Measurements from ENCODE around the gene PDZK1IP1.

The PDZK1IP1 gene

GRCh38 chr1:47215713-47216112 lies 25.9 kb upstream of the PDZK1IP1 start:
- no peak for TF ChIP-seq GATA3 (IDR thresholded peaks at IDR 0.05; ENCODE audit: low read depth, low read length)
- TF ChIP-seq GATA2 (IDR thresholded peaks at IDR 0.05; ENCODE audit: low read depth, low read length), result no peak

- no peak for TF ChIP-seq GATA3 (IDR thresholded peaks at IDR 0.05; ENCODE audit: low read depth, low read length)
- no peak for TF ChIP-seq GATA2 (IDR thresholded peaks at IDR 0.05; ENCODE audit: low read depth, low read length)
These were observed 24.7 kb upstream of the PDZK1IP1 start for GRCh38 chr1:47214549-47214948.

- no peak for TF ChIP-seq GATA2 (IDR thresholded peaks at IDR 0.05; ENCODE audit: low read depth, low read length)
- TF ChIP-seq GATA3 (IDR thresholded peaks at IDR 0.05; ENCODE audit: low read depth, low read length), result no peak
These were observed 23.6 kb upstream of the PDZK1IP1 start for GRCh38 chr1:47213230-47213963.

- no peak for TF ChIP-seq GATA2 (IDR thresholded peaks at IDR 0.05; ENCODE audit: low read depth, low read length)
- no peak for TF ChIP-seq GATA3 (IDR thresholded peaks at IDR 0.05; ENCODE audit: low read depth, low read length)
These were observed 22.9 kb upstream of the PDZK1IP1 start for GRCh38 chr1:47212636-47213229.

- TF ChIP-seq GATA2 (IDR thresholded peaks at IDR 0.05; ENCODE audit: low read depth, low read length) (no peak), GATA3 (IDR thresholded peaks at IDR 0.05; ENCODE audit: low read depth, low read length) (no peak)
These were observed 22.0 kb upstream of the PDZK1IP1 start for GRCh38 chr1:47211796-47212269.

- no peak for TF ChIP-seq GATA2 (IDR thresholded peaks at IDR 0.05; ENCODE audit: low read depth, low read length)
- no peak for TF ChIP-seq GATA3 (IDR thresholded peaks at IDR 0.05; ENCODE audit: low read depth, low read length)
These were observed 20.8 kb upstream of the PDZK1IP1 start for GRCh38 chr1:47210666-47211065.

- TF ChIP-seq GATA3 (IDR thresholded peaks at IDR 0.05; ENCODE audit: low read depth, low read length), result no peak
- no peak for TF ChIP-seq GATA2 (IDR thresholded peaks at IDR 0.05; ENCODE audit: low read depth, low read length)
These were observed 20.0 kb upstream of the PDZK1IP1 start for GRCh38 chr1:47209725-47210325.

- TF ChIP-seq GATA3 (IDR thresholded peaks at IDR 0.05; ENCODE audit: low read depth, low read length) (no peak), GATA2 (IDR thresholded peaks at IDR 0.05; ENCODE audit: low read depth, low read length) (no peak)
These were observed 19.3 kb upstream of the PDZK1IP1 start for GRCh38 chr1:47209091-47209490.

- no peak for TF ChIP-seq GATA3 (IDR thresholded peaks at IDR 0.05; ENCODE audit: low read depth, low read length)
- TF ChIP-seq GATA2 (IDR thresholded peaks at IDR 0.05; ENCODE audit: low read depth, low read length), result no peak
These were observed 18.6 kb upstream of the PDZK1IP1 start for GRCh38 chr1:47208374-47208850.

- TF ChIP-seq GATA3 (IDR thresholded peaks at IDR 0.05; ENCODE audit: low read depth, low read length) (no peak), GATA2 (IDR thresholded peaks at IDR 0.05; ENCODE audit: low read depth, low read length) (no peak)
These were observed 18.1 kb upstream of the PDZK1IP1 start for GRCh38 chr1:47207803-47208373.

- TF ChIP-seq GATA2 (IDR thresholded peaks at IDR 0.05; ENCODE audit: low read depth, low read length) (no peak), GATA3 (IDR thresholded peaks at IDR 0.05; ENCODE audit: low read depth, low read length) (no peak)
These were observed 16.1 kb upstream of the PDZK1IP1 start for GRCh38 chr1:47205918-47206317.

GRCh38 chr1:47201179-47201578 lies 11.3 kb upstream of the PDZK1IP1 start:
- TF ChIP-seq GATA2 (IDR thresholded peaks at IDR 0.05; ENCODE audit: low read depth, low read length) (no peak), GATA3 (IDR thresholded peaks at IDR 0.05; ENCODE audit: low read depth, low read length) (no peak)

GRCh38 chr1:47198214-47198613 lies 8.4 kb upstream of the PDZK1IP1 start:
- TF ChIP-seq GATA3 (IDR thresholded peaks at IDR 0.05; ENCODE audit: low read depth, low read length), result no peak

GRCh38 chr1:47196622-47197021 lies 6.8 kb upstream of the PDZK1IP1 start:
- TF ChIP-seq GATA3 (IDR thresholded peaks at IDR 0.05; ENCODE audit: low read depth, low read length), result no peak
- no peak for TF ChIP-seq GATA2 (IDR thresholded peaks at IDR 0.05; ENCODE audit: low read depth, low read length)
